A673 (cell line): ENCODE data around the gene IL4. TPM values are rescaled to one million over a fixed set of nuclear protein-coding genes. Genes with fewer than 3 reads are reported as not detected.

Source experiments
- BruUV-seq: library from RNA; stranded (reverse); fragments of 400-500 nt; replicated peaks from 2 replicates; lab custom pipeline; 2021; lab: Mats Ljungman, UMichigan
- CTCF ChIA-PET: fragments of 300-600 bp; sonication (Branson Sonifier 250); formaldehyde crosslinking; loops from one replicate; lab custom pipeline; 2022; ENCODE audit warnings: antibody characterized with exemption; lab: Charles Lee
- POLR2A ChIA-PET: fragments of 300-600 bp; sonication (Branson Sonifier 250); formaldehyde crosslinking; loops from one replicate; lab custom pipeline; 2022; ENCODE audit warnings: antibody characterized with exemption; ENCODE audit not compliant: low non-redundant PET; lab: Charles Lee
- DNase-seq: peaks from one replicate; pipeline ENCODE4 v3.0.0-alpha.2; 2015; ENCODE audit warnings: low spot score
- H3K27ac ChIP-seq: fragments of 200-600 bp; sonication (generic); 2 replicates; pipeline ENCODE4 v1.5.1; 2016; ENCODE audit warnings: mixed run types, low read depth, mild to moderate bottlenecking, mixed read lengths, antibody characterized with exemption, low read length; ENCODE audit not compliant: poor library complexity, severe bottlenecking
- H3K27me3 ChIP-seq: fragments of 200-600 bp; sonication (generic); replicated peaks from 2 replicates; pipeline ENCODE4 v1.6.1; 2017; ENCODE audit warnings: mixed run types, low read depth, mild to moderate bottlenecking, mixed read lengths, antibody characterized with exemption, low read length; ENCODE audit not compliant: insufficient read depth, poor library complexity
- H3K36me3 ChIP-seq: fragments of 200-600 bp; sonication (generic); 2 replicates; pipeline ENCODE4 v1.6.1; 2016; ENCODE audit warnings: mixed run types, mild to moderate bottlenecking, mixed read lengths, antibody characterized with exemption, low read length; ENCODE audit not compliant: insufficient read depth, poor library complexity, severe bottlenecking
- H3K4me1 ChIP-seq: fragments of 200-600 bp; sonication (generic); 2 replicates; pipeline ENCODE4 v1.6.1; 2017; ENCODE audit warnings: mixed run types, mild to moderate bottlenecking, mixed read lengths, antibody characterized with exemption, low read length; ENCODE audit not compliant: insufficient read depth, poor library complexity, severe bottlenecking
- H3K4me3 ChIP-seq: fragments of 200-600 bp; sonication (generic); 2 replicates; pipeline ENCODE4 v1.5.1; 2016; ENCODE audit warnings: low read depth, mixed run types, mild to moderate bottlenecking, mixed read lengths, low read length; ENCODE audit not compliant: poor library complexity, severe bottlenecking
- H3K9me3 ChIP-seq: fragments of 200-600 bp; sonication (generic); 2 replicates; pipeline ENCODE4 v1.6.1; 2016; ENCODE audit warnings: mixed run types, low read depth, mild to moderate bottlenecking, mixed read lengths, antibody characterized with exemption, low read length; ENCODE audit not compliant: poor library complexity, severe bottlenecking
- EZH2 ChIP-seq: fragments of 200-600 bp; sonication (generic); IDR thresholded peaks from 2 replicates; pipeline ENCODE4 v1.6.1; 2017; ENCODE audit warnings: borderline replicate concordance, low read depth, mild to moderate bottlenecking, mixed read lengths, antibody characterized with exemption, low read length; ENCODE audit not compliant: poor library complexity, severe bottlenecking
- intact Hi-C: fragments of 100-400 bp; cut with micrococcal nuclease; formaldehyde crosslinking; loops from one replicate; pipeline ENCODE4 v1.10.0; 2022; ENCODE audit not compliant: unreplicated experiment
- total RNA-seq: library from RNA; stranded (reverse); gene quantifications from 2 replicates; pipeline ENCODE4 v1.2.3, GENCODE V29; 2021
- TF ChIP-seq, protein P1 (sequence below): fragments of 300-800, 200-600 bp; sonication (generic); conservative IDR thresholded peaks from 2 replicates; pipeline ENCODE4 v1.5.1; 2017; ENCODE audit warnings: low read depth, mild to moderate bottlenecking, antibody characterized with exemption, low read length, moderate library complexity, mixed read lengths

The IL4 gene
- total RNA-seq, 1 experiment from 2014 or later = not detected

GRCh38 chr5:132647473-132647872, 26.3 kb upstream of the IL4 start:
- POLR2A ChIA-PET = no interaction called here
- CTCF ChIA-PET = no interaction called here
- no peak for TF ChIP-seq EZH2
- TF ChIP-seq, protein P1, sequence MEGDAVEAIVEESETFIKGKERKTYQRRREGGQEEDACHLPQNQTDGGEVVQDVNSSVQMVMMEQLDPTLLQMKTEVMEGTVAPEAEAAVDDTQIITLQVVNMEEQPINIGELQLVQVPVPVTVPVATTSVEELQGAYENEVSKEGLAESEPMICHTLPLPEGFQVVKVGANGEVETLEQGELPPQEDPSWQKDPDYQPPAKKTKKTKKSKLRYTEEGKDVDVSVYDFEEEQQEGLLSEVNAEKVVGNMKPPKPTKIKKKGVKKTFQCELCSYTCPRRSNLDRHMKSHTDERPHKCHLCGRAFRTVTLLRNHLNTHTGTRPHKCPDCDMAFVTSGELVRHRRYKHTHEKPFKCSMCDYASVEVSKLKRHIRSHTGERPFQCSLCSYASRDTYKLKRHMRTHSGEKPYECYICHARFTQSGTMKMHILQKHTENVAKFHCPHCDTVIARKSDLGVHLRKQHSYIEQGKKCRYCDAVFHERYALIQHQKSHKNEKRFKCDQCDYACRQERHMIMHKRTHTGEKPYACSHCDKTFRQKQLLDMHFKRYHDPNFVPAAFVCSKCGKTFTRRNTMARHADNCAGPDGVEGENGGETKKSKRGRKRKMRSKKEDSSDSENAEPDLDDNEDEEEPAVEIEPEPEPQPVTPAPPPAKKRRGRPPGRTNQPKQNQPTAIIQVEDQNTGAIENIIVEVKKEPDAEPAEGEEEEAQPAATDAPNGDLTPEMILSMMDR = no peak

GRCh38 chr5:132648355-132648754, 25.4 kb upstream of the IL4 start:
- Histone ChIP-seq H3K4me1 (no peaks in the 10 kb centered on the region), H3K9me3 (no peaks in the 10 kb centered on the region), H3K27me3 (no peaks in the 10 kb centered on the region), H3K27ac (no peak overlapping the region), H3K4me3 (no peak overlapping the region), H3K36me3 (no peaks in the 10 kb centered on the region)
- TF ChIP-seq EZH2 = no peak
- TF ChIP-seq, protein P1 = no peak
- intact Hi-C loops = no loop called here
- no peak for DNase-seq
- BruUV-seq = no TSS peak
- ChIA-PET POLR2A (no interaction called here), CTCF (no interaction called here)

More at GRCh38 chr5:132647473-132647872, 26.3 kb upstream of the IL4 start:
- no TSS peak for BruUV-seq
- H3K36me3 ChIP-seq = peaks cover 4% of the 10 kb centered on the region
- DNase-seq = no peak
- no peaks in the 10 kb centered on the region for H3K9me3 ChIP-seq
- intact Hi-C loops = no loop called here
- no peaks in the 10 kb centered on the region for H3K27me3 ChIP-seq
- H3K4me3 ChIP-seq = no peak overlapping the region
- no peaks in the 10 kb centered on the region for H3K4me1 ChIP-seq
- H3K27ac ChIP-seq = no peak overlapping the region

- no peak overlapping the region for H3K27ac ChIP-seq
- H3K9me3 ChIP-seq = no peaks in the 10 kb centered on the region
- no TSS peak for BruUV-seq
- no peaks in the 10 kb centered on the region for H3K36me3 ChIP-seq
- ChIA-PET CTCF (no interaction called here), POLR2A (no interaction called here)
- no peaks in the 10 kb centered on the region for H3K27me3 ChIP-seq
- intact Hi-C loops = no loop called here
- H3K4me3 ChIP-seq = no peak overlapping the region
- peaks cover 4% of the 10 kb centered on the region for H3K4me1 ChIP-seq
- TF ChIP-seq, protein P1 = no peak
- TF ChIP-seq EZH2 = no peak
- DNase-seq = no peak
Observed at GRCh38 chr5:132651838-132652469, 21.8 kb upstream of the IL4 start.
